Omental fat pad (tissue), 4 donors: Measurements from ENCODE around the gene EFNA1. TPM values are rescaled to one million over a fixed set of nuclear protein-coding genes. Genes with fewer than 3 reads are reported as not detected.
"Not testable (repeated sequence)": the region's sequence is repeated elsewhere in the genome, so short reads cannot be mapped to it uniquely, and the experiment has no call there.

Experiments used
- ATAC-seq: fragments of 150-250 bp; one replicate; pipeline ENCODE4 v1.9.1; 2016; ENCODE audit warnings: mild to moderate bottlenecking, moderate library complexity; ENCODE audit not compliant: low FRiP score
- DNase-seq: peaks from one replicate; pipeline ENCODE4 v3.0.0-alpha.2; 2019; ENCODE audit warnings: low spot score
- total RNA-seq, 4 donors: library from RNA; depleted of rRNA; stranded (reverse); fragments of >200 nt; gene quantifications; one replicate each; pipeline ENCODE4 v1.1.0, GENCODE V29; 2016
- TF ChIP-seq, protein P1 (sequence below), 3 donors: fragments of 450-650 bp; IDR thresholded peaks; one replicate each; pipeline ENCODE4 v1.5.1; 2016 to 2017; ENCODE audit warnings: antibody characterized with exemption in 3 of 3, mild to moderate bottlenecking in 3 of 3, moderate library complexity in 2 of 3

Gene EFNA1
- total RNA-seq, 4 donors from 2014 or later, result 29.2 to 61.7 (median 56.7) TPM

DNA sequence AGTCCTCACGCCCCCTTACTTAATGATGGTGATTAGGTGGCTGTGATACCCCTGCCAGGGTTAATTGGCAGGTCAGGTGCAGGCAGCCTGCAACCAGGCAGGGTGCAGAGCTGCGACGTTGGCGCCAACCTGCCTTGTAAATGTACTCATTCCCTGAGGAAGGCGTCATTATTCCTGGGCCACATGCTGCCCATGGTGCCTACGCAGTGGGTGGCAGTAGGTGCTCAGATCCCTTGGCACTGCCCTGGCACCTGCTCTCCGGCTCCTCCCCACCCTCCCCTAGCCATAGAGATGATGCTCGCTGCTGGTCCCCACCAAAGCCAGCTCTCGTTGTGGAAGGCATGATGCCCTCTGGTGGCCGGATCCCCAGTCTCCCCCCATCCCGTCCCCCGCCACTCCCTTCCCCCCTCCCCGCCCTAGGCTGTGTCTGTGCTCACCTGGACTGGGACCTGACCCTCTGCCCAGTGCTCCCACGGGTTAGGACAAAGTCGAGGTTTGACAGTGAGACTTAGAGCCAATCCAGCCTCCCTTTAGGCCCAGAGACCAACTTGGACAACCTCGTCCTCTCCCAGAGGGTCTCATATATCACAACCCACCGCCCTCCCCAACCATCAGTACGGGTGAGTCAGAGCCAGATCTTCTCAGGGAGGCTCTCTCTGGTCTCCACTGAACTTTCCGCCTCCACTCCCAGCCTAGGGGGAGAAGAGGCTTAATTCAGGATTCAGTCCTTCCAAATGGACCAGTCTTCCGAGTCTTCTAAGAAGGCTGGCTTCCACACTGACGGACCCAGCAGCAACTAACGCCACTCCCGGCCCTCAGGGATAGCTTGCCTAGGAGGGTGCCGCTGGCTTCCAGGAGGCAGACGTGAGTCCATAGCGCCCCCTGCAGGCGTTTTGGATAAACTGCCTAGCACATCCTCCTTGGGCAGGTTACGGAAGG is 39.8 kb downstream of the EFNA1 start:
- TF ChIP-seq, protein P1, sequence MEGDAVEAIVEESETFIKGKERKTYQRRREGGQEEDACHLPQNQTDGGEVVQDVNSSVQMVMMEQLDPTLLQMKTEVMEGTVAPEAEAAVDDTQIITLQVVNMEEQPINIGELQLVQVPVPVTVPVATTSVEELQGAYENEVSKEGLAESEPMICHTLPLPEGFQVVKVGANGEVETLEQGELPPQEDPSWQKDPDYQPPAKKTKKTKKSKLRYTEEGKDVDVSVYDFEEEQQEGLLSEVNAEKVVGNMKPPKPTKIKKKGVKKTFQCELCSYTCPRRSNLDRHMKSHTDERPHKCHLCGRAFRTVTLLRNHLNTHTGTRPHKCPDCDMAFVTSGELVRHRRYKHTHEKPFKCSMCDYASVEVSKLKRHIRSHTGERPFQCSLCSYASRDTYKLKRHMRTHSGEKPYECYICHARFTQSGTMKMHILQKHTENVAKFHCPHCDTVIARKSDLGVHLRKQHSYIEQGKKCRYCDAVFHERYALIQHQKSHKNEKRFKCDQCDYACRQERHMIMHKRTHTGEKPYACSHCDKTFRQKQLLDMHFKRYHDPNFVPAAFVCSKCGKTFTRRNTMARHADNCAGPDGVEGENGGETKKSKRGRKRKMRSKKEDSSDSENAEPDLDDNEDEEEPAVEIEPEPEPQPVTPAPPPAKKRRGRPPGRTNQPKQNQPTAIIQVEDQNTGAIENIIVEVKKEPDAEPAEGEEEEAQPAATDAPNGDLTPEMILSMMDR (IDR thresholded peaks at IDR 0.05), result peak in 1 of 3 donors; percentile 77
- DNase-seq (peak; percentile 73), ATAC-seq (peak; percentile 64)

GRCh38 chr1:155168105-155168445 is 40.4 kb downstream of the EFNA1 start:
- not testable (repeated sequence) for ATAC-seq, DNase-seq

- TF ChIP-seq, protein P1 (IDR thresholded peaks at IDR 0.05), result no peak
- DNase-seq (no peak), ATAC-seq (no peak)
Observed at GRCh38 chr1:155168456-155169210, 41.0 kb downstream of the EFNA1 start.

DNA sequence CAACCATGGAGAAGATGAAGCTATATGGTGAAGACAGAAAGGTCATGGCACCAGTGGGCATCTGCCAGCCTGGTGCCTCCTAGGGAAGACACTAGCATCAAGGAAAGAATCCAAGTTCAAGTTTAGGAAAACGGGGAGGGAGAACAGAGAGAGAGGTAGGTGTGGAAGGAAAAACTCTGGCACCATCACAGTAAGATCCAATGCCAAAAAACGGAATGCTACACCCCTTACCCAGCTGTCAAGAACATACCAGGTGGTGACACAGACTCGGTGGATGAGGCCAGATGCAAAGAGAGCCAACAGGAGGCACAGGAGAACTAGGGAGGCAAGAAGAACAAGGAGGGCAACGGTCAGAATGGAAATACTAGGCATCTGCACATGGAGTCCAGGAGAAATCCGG is 41.9 kb downstream of the EFNA1 start:
- TF ChIP-seq, protein P1 (IDR thresholded peaks at IDR 0.05), result no peak
- ATAC-seq (no peak), DNase-seq (no peak)

DNA sequence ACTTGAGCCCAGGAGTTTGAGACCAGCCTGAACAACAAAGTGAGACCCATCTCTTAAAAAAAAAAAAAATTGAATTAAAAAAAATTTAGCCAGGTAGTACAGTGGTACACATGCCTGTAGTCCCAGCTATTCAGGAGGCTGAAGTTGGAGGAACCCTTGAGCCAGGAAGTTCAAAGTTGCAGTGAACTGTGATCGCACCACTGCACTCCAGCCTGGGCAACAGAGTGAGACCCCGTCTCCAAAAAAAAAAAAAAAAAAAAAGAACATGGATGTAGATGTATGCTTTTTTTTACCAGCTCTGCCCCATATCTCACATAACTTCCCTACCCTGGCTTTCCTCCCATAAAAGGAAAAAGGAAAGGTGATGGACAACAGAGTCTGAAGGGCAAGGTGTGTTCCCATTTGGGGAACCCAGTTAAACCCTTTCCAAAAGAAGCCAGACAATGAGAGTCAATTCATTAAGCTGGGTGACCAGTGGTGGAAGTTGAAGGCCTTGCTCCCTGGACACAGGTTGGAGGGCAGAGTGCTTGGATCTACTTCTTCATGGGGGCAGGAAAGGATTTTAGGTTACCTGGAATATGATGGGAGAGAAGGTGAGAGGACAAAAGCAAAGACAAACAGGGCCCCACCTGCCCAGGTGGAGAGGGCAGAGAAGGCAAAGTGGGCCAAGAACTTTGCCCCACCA is 42.6 kb downstream of the EFNA1 start:
- DNase-seq (no peak), ATAC-seq (no peak)
- TF ChIP-seq, protein P1 (IDR thresholded peaks at IDR 0.05), result no peak

DNA sequence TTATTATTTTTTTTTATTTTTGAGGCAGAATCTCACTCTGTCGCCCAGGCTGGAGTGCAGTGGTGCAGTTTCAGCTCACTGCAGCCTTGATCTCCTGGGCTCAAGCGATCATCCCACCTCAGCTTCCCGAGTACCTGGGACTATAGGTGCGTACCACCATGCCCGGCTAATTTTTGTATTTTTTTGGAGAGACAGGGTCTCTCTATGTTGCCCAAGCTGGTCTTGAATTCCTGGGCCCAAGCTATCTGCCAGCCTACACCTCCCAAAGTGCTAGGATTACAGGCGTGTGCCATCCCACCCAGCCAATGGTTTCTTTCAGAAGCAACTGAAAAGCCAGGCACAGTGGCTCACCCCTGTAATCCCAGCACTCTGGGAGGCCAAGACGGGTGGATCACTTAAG is 43.1 kb downstream of the EFNA1 start:
- TF ChIP-seq, protein P1 (IDR thresholded peaks at IDR 0.05), result no peak
- DNase-seq, result no peak
- no peak for ATAC-seq
